Testis (tissue), 2 donors: ENCODE data around the gene FBXO8.

Experiments
- CTCF ChIP-seq, 3 experiments: fragments of 450-650 bp in 2 of 3; fragments of 200-600 bp in 1 of 3; sonication (generic) in 1 of 3; IDR thresholded peaks; one replicate each; pipeline ENCODE4 v1.5.1; 2016 to 2019; ENCODE audit warnings: antibody characterized with exemption in 3 of 3, mild to moderate bottlenecking in 2 of 3, moderate library complexity in 1 of 3
- POLR2A ChIP-seq: fragments of 450-650 bp; IDR thresholded peaks from one replicate; pipeline ENCODE4 v1.6.1; 2017; ENCODE audit warnings: antibody characterized with exemption, mild to moderate bottlenecking, moderate library complexity

GRCh38 chr4:174230680-174231079 is 52.8 kb downstream of the FBXO8 start:
- TF ChIP-seq CTCF (IDR thresholded peaks at IDR 0.05) (no peak), POLR2A (no peak)
